HG03175 (cell line): ENCODE measurements around the gene ACTR2.
A peak's percentile ranks its signal among the peaks of the same experiment; 100 is the strongest.
"Not testable (repeated sequence)": the region's sequence is repeated elsewhere in the genome, so short reads cannot be mapped to it uniquely, and the experiment has no call there.

Source experiments
- ATAC-seq: cut with Tn5 transposase; IDR thresholded peaks from one replicate; pipeline ENCODE4 v1.9.1; 2021; ENCODE audit warnings: mild to moderate bottlenecking, moderate library complexity; ENCODE audit not compliant: unreplicated experiment

ACTR2 gene

DNA sequence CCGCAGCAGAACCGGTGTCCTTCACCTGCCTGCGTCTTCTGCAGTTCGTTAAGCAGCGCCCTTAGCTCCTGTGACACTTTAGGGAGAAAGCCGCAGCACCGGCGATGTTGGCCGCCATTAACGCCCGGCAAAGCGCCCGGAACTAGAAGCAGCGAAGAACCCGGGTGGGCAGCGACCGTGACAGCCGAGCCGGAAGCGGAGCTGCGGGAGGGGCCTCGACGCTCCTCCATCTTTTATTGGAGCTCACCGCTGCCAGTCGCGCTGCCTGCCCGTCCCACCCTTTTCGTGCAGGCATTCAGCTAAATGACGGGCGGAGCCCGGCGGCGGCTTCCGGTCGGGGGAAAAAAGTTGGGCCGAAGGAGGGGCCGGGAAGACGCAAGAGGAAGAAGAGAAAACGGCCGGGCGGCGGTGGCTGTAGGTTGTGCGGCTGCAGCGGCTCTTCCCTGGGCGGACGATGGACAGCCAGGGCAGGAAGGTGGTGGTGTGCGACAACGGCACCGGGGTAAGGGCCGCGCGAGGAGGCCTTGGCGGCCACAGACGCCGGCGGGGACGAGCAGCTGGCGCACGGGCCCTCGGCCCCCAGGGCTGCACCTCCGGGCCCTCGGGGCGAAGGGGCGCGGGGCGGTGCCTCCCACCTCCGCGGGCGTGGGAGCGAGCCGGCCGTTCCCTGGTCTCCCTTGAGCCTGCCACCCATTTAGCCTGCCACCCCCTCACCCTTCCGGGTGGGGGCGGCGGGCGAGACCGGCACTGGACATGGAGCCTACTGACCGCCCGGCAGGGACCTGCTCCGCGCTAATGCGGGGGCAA is at the start of gene ACTR2:
ACTR2 (plus strand) TSS at position 376 of the 807 bp plus-strand sequence; CDS start at position 455, 79 bp downstream.
- ATAC-seq: peak; percentile 89

DNA sequence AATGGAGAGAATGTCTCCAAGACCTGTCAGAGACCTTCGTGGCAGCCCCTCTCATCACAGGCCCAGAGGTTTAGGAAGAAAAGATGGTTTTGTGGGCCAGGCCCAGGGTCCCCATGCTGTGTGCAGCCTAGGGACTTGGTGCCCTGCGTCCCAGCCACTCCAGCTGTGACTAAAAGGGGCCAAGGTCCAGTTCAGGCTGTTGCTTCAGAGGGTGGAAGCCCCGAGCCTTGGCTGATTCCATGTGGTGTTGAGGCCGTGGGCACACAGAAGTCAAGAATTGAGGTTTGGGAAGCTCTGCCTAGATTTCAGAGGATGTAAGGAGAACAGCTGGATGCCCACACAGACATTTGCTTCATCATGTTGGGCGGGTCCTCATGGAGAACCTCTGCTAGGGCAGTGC is 45.1 kb upstream of the ACTR2 start:
- ATAC-seq: no peak

DNA sequence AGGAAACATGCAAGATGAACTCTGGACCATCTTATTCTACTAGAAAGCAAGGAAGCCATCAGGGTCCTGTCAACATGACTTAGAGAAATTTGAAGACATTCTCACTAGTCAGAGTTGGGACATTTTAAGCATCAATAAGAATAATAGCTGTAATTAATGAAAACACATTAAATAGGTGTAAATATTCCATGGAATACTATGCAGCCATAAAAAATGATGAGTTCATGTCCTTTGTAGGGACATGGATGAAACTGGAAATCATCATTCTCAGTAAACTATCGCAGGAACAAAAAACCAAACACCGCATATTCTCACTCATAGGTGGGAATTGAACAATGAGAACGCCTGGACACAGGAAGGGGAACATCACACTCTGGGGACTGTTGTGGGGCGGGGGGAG is 44.2 kb upstream of the ACTR2 start:
- ATAC-seq: not testable (repeated sequence)

GRCh38 chr2:65185012-65185411 is 42.6 kb upstream of the ACTR2 start:
- no peak for ATAC-seq

DNA sequence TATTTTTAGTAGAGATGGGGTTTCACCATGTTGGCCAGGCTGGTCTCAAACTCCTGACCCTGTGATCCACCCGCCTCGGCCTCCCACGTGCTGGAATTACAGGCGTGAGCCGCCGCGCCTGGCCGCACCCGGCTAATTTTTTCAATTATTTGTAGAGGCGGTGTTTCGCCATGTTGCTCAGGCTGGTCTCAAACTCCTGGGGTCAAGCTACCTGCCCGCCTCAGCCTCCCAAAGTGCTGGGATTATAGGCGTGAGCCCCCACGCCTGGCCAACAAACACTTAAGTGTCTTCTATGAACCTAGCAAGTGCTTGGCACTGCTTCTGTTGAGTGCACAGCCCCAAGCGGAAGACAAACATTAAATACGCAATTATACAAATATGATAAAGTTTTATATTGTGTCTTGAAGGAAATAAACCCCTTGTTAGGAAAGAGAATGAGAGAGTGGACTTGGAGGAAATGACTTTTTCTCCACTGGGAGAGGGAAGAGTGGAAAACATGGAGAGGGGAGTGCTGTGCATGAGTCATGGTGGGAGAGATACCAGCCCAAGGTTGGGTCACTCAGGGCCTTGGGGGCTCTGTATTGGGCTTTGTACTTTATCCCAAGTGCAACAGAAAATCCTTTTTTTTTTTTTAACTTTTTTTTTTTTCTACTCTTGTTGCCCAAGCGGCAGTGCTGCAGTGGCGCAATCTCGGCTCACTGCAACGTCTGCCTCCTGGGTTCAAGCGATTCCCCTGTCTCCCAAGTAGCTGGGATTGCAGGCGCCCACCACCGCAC is 41.4 kb upstream of the ACTR2 start:
- no peak for ATAC-seq

GRCh38 chr2:65186872-65187851 is 40.5 kb upstream of the ACTR2 start:
- ATAC-seq: peak; percentile 70

DNA sequence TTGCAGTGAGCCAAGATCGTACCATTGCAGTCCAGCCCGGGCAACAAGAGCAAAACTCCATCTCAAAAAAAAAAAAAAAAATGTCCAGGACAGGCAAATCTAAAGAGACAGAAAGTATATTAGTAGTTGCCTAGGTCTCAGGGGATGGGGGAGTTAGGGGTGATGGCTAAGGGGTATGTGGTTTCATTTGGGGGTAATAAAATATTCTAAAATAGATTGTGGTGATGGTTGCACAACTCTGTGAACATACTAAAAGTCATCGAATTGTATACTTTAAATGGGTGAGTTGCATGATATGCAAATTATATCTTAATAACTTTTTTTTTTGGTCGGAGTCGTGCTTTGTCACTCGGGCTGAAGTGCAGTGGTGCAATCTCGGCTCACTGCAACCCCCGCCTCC is 34.2 kb upstream of the ACTR2 start:
- no peak for ATAC-seq

GRCh38 chr2:65198737-65199136 is 28.9 kb upstream of the ACTR2 start:
- no peak for ATAC-seq

DNA sequence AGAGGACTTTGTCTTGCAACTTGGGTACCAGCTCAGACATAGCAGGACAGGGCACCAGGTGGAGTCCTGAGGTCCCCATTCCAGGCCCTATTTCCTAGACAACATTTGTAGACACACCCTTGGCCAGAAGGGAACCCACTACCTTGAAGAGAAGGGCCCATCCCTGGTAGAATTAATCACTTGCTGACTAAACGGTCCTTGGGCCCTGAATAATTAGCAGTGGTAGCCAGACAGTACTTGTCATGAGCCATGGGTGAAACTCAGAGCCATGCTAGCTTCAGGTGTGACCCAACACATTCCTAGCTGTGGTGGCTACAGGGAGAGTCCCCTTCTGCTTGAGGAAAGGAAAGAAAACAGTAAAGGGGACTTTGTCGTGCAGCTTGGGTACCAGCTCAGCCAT is 28.5 kb upstream of the ACTR2 start:
- no peak for ATAC-seq

GRCh38 chr2:65199891-65200290 is 27.7 kb upstream of the ACTR2 start:
- no peak for ATAC-seq

- no peak for ATAC-seq
These were observed 23.0 kb upstream of the ACTR2 start for GRCh38 chr2:65204461-65205210.

DNA sequence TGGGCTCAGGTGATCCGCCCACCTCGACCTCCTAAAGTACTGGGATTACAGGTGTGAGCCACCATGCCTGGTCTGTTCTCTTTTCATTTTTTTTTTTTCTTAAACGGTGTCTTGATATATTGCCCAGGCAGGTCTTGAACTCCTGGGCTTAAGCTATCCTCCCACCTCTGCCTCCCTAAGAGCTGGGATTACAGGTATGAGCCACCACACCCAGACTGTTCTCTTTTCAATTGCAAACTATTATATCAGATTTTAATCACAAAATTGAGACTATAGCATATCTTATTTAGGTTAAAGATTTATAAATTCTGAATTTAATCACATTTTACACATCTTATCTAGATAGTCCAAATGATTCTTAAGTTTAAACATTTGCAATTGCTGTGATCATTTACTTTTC is 15.5 kb upstream of the ACTR2 start:
- ATAC-seq: no peak

DNA sequence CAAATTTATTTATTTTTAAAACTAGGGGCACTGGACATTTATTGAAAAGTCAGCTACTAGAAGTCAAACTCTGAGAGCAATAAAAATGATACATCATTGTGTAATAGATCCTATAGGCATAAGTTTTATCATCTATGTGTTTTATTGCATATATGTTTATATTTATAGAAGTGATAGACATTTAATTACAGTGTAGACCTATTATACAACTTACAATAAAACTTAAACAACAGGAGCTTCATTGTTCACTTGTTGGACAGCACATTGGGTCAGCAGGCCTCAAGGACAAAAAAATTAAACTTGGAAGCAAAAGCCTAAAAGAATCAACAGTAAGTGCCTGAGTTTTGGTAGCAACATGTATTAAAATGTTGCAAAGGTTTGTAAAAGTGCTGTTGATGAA is 15.0 kb upstream of the ACTR2 start:
- ATAC-seq: no peak

- no peak for ATAC-seq
These were observed 14.6 kb upstream of the ACTR2 start for GRCh38 chr2:65213035-65213434.

DNA sequence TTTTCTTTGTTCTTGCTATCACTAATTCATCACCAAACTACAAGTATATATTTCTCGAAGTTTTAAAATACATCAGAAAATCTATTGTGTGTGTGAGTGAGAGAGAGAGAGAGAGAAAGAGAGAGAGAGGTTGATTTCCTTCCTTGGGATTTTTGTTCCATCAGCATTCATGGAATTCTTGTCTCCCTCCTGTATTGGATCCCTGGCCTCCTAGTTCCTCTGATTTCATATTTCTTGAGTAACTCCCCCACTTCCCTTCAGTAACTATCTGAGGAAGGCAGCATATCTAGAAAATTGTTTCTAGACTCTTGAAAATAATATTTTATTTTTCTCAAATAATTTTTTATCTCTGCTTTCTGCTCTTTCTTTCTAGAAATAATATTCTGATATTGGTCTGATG is 13.3 kb upstream of the ACTR2 start:
- ATAC-seq: no peak

- no peak for ATAC-seq
These were observed 12.8 kb upstream of the ACTR2 start for GRCh38 chr2:65214843-65215242.

DNA sequence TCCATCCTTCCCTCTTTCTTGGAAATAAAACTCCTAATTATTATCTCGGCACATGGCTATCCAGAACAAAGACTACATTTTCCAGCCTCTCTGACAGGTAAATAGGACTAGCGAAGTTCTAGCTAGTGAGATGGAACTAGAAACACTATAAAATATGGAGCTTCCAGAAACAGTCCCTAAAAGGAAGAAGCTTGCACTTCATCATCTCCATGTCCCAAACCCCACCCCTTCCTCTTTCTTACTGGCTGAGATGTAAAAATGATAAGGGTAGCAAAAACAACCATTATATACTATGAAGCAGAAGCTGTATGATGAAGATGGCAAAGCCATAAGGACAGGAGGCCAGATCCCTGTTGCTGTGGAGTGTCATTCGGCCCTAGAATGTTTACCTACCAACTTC is 11.7 kb upstream of the ACTR2 start:
- ATAC-seq: no peak

DNA sequence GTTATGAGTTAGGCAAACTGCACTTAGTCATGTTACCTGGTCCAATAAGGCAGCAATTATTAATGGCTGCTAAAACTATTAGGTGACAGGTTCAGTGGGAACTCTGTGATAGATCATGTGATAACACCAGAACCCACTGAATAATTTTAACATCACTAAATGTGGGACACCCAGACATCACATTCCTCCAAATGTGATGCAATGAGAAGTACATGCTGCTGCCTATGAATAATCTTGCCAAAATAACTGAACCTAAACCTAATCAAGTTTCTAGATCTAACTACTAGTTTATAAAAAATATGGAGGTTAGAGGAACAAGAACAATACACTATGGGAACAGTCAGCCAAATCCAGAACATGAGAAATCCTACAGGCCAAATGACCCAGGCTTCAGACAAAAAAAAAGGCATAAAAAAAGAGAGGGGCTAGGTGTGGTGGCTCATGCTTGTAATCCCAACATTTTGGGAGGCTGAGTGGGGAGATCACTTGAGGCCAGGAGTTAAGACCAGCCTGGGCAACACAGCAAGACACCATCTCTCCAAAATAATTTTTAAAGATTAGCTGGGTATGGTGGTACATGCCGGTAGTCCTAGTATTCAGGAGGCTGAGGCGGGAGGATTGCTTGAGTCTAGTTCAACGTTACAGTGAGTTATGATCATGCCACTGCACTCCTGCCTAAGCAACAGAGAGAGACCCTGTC is 7.0 kb upstream of the ACTR2 start:
- no peak for ATAC-seq

DNA sequence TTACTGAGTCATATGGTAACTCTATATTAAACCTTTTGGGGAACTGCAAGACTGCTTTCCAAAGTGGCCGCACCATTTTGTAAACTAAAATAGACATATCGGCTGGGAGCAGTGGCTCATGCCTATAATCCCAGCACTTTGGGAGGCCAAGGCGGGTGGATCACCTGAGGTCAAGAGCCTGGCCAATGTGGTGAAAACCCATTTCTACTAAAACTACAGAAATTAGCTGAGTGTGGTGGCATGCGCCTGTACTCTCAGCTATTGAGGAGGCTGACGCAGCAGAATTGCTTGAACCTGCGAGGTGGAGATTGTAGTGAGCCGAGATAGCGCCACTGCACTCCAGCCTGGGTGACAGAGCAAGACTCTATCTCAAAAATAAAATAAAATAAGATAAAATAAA is 6.4 kb upstream of the ACTR2 start:
- not testable (repeated sequence) for ATAC-seq

DNA sequence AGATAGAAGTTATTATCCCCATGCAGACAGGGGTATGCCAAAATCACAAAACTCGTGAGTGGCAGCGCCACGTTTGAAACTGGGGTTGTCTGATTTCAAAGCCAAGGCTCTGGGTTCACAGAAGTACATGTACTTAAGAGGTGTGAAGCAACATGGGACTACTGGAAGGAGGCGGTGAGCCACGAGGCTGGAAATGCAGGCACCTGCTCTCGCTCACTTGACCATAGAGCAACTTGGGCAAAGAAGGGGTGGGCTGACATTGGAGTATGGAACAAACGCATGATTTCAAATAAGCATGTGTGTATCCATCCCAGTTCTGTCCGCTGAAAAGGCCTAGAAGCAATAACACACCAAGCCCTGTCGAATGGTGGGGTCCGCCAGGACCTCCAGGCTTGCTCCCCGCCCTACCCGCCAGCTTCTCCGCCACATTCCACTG is 593 bp upstream of the ACTR2 start:
- ATAC-seq: peak; percentile 16
